HepG2 (cell line): ENCODE results near the gene SIVA1. TPM values are rescaled to one million over a fixed set of nuclear protein-coding genes. Genes with fewer than 3 reads are reported as not detected.
A peak's percentile ranks its signal among the peaks of the same experiment; 100 is the strongest.

Source experiments
- BHLHE40 ChIP-seq: IDR thresholded peaks from 2 replicates; pipeline ENCODE4 v1.6.1; 2011; ENCODE audit warnings: low read length, improper control_type of control experiment
- DPF2 ChIP-seq: sonication (generic); formaldehyde crosslinking; IDR thresholded peaks from 2 replicates; pipeline ENCODE4 v1.4.0; 2020; ENCODE audit warnings: mild to moderate bottlenecking, low read depth, missing genetic modification reagents, borderline replicate concordance
- HMGXB4 ChIP-seq, 2 experiments: sonication (generic) in 1 of 2; formaldehyde crosslinking in 1 of 2; IDR thresholded peaks; 2 replicates each; pipeline versions ENCODE4 v1.4.0 to v1.6.1; 2018 to 2020; ENCODE audit warnings: missing genetic modification reagents in 2 of 2, borderline replicate concordance in 1 of 2, low read depth in 1 of 2, mild to moderate bottlenecking in 1 of 2, missing biosample characterization in 1 of 2
- HNRNPH1 ChIP-seq: fragments of 200-400 bp; formaldehyde crosslinking; optimal IDR thresholded peaks from 2 replicates; pipeline ENCODE3; 2017; ENCODE audit warnings: mild to moderate bottlenecking, low read depth, low read length
- MLXIP ChIP-seq: sonication (generic); formaldehyde crosslinking; IDR thresholded peaks from 2 replicates; pipeline ENCODE4 v1.9.0; 2021; ENCODE audit warnings: missing genetic modification reagents, borderline replicate concordance
- NAIF1 ChIP-seq: sonication (generic); formaldehyde crosslinking; IDR thresholded peaks from 2 replicates; pipeline ENCODE4 v1.5.0; 2020; ENCODE audit warnings: mild to moderate bottlenecking, missing genetic modification reagents, borderline replicate concordance
- NKX3-1 ChIP-seq: sonication (generic); formaldehyde crosslinking; IDR thresholded peaks from 2 replicates; pipeline ENCODE4 v1.5.0; 2020; ENCODE audit warnings: missing genetic modification reagents
- SMAD3 ChIP-seq: sonication (generic); formaldehyde crosslinking; IDR thresholded peaks from 2 replicates; pipeline ENCODE4 v1.4.0; 2020; ENCODE audit warnings: missing genetic modification reagents
- ZNF10 ChIP-seq: sonication (generic); formaldehyde crosslinking; IDR thresholded peaks from 2 replicates; pipeline ENCODE4 v1.4.0; 2020; ENCODE audit warnings: mild to moderate bottlenecking, low read depth, missing genetic modification reagents, borderline replicate concordance
- ZNF180 ChIP-seq: sonication (generic); formaldehyde crosslinking; IDR thresholded peaks from 2 replicates; pipeline ENCODE4 v1.4.0; 2020; ENCODE audit warnings: low read depth, missing genetic modification reagents, borderline replicate concordance
- ZNF556 ChIP-seq: sonication (generic); formaldehyde crosslinking; IDR thresholded peaks from 2 replicates; pipeline ENCODE4 v1.4.0; 2020; ENCODE audit warnings: mild to moderate bottlenecking, missing genetic modification reagents, borderline replicate concordance
- polyA plus RNA-seq, 8 experiments: library from polyadenylated mRNA; depleted of rRNA in 3 of 8; stranded (reverse) in 7 of 8; unstranded in 1 of 8; fragments of >200 nt; fragmentation: Illumina TruSeq in 4 of 8; extraction: Trizol in 4 of 8; gene quantifications; 2 replicates each; pipeline versions ENCODE4 v1.2.1 to v1.2.3, GENCODE V29; 2011 to 2016; ENCODE audit warnings: low read depth in 4 of 8, missing spikeins in 1 of 8, mixed read lengths in 1 of 8; ENCODE audit not compliant: insufficient read depth in 1 of 8
- total RNA-seq, 5 experiments: library from RNA; depleted of rRNA; stranded (reverse); fragments of >200 nt; fragmentation: Illumina TruSeq; extraction: Trizol; gene quantifications; 2 replicates each; pipeline ENCODE4 v1.2.3, GENCODE V29; 2016; ENCODE audit warnings: low read depth in 1 of 5
- TF ChIP-seq, protein P1 (sequence below): sonication (generic); formaldehyde crosslinking; IDR thresholded peaks from 2 replicates; pipeline ENCODE4 v1.8.1; 2022; ENCODE audit warnings: low read depth, mild to moderate bottlenecking, missing genetic modification reagents
- TF ChIP-seq, protein P2 (sequence below): IDR thresholded peaks from 2 replicates; pipeline ENCODE4 v1.6.1; 2016; ENCODE audit warnings: low read depth, borderline replicate concordance
- TF ChIP-seq, protein P3 (sequence below): sonication (generic); formaldehyde crosslinking; IDR thresholded peaks from 2 replicates; pipeline ENCODE4 v1.9.0; 2021; ENCODE audit warnings: missing genetic modification reagents, borderline replicate concordance
- TF ChIP-seq, protein P4 (sequence below): sonication (generic); formaldehyde crosslinking; IDR thresholded peaks from 2 replicates; pipeline ENCODE4 v1.5.0; 2020; ENCODE audit warnings: mild to moderate bottlenecking, missing genetic modification reagents, moderate library complexity

Gene SIVA1
- total and polyA plus RNA-seq, 2 of the 13 experiments (the other 11 are each of a cell fraction or from before 2014, with no cell fraction given): 123 to 186 TPM

- TF ChIP-seq, protein P1, sequence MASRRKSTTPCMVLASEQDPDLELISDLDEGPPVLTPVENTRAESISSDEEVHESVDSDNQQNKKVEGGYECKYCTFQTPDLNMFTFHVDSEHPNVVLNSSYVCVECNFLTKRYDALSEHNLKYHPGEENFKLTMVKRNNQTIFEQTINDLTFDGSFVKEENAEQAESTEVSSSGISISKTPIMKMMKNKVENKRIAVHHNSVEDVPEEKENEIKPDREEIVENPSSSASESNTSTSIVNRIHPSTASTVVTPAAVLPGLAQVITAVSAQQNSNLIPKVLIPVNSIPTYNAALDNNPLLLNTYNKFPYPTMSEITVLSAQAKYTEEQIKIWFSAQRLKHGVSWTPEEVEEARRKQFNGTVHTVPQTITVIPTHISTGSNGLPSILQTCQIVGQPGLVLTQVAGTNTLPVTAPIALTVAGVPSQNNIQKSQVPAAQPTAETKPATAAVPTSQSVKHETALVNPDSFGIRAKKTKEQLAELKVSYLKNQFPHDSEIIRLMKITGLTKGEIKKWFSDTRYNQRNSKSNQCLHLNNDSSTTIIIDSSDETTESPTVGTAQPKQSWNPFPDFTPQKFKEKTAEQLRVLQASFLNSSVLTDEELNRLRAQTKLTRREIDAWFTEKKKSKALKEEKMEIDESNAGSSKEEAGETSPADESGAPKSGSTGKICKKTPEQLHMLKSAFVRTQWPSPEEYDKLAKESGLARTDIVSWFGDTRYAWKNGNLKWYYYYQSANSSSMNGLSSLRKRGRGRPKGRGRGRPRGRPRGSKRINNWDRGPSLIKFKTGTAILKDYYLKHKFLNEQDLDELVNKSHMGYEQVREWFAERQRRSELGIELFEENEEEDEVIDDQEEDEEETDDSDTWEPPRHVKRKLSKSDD (CRISPR knock-in tag): 0 out of 2 replicates have a peak, but pooled peaks have one; percentile 49
- TF ChIP-seq, protein P2, sequence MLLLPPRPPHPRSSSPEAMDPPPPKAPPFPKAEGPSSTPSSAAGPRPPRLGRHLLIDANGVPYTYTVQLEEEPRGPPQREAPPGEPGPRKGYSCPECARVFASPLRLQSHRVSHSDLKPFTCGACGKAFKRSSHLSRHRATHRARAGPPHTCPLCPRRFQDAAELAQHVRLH (CRISPR knock-in tag): no peak
- no peak for TF ChIP-seq MLXIP
- TF ChIP-seq NKX3-1: no peak
- TF ChIP-seq ZNF180 (CRISPR knock-in tag): no peak
- TF ChIP-seq, protein P3, sequence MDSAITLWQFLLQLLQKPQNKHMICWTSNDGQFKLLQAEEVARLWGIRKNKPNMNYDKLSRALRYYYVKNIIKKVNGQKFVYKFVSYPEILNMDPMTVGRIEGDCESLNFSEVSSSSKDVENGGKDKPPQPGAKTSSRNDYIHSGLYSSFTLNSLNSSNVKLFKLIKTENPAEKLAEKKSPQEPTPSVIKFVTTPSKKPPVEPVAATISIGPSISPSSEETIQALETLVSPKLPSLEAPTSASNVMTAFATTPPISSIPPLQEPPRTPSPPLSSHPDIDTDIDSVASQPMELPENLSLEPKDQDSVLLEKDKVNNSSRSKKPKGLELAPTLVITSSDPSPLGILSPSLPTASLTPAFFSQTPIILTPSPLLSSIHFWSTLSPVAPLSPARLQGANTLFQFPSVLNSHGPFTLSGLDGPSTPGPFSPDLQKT (CRISPR knock-in tag): no peak
- peak; percentile 66; the same call in 1 of the 2 replicates for TF ChIP-seq DPF2
- TF ChIP-seq, protein P4, sequence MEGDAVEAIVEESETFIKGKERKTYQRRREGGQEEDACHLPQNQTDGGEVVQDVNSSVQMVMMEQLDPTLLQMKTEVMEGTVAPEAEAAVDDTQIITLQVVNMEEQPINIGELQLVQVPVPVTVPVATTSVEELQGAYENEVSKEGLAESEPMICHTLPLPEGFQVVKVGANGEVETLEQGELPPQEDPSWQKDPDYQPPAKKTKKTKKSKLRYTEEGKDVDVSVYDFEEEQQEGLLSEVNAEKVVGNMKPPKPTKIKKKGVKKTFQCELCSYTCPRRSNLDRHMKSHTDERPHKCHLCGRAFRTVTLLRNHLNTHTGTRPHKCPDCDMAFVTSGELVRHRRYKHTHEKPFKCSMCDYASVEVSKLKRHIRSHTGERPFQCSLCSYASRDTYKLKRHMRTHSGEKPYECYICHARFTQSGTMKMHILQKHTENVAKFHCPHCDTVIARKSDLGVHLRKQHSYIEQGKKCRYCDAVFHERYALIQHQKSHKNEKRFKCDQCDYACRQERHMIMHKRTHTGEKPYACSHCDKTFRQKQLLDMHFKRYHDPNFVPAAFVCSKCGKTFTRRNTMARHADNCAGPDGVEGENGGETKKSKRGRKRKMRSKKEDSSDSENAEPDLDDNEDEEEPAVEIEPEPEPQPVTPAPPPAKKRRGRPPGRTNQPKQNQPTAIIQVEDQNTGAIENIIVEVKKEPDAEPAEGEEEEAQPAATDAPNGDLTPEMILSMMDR (CRISPR knock-in tag): peak; percentile 77
- TF ChIP-seq HNRNPH1: peak; percentile 44
- TF ChIP-seq SMAD3: 0 out of 2 replicates have a peak, but pooled peaks have one; percentile 42
- TF ChIP-seq BHLHE40: peak; percentile 44; the same call in 1 of the 2 replicates
- TF ChIP-seq HMGXB4 (CRISPR knock-in tag; IDR thresholded peaks at IDR 0.05; ENCODE audit: borderline replicate concordance in 1 of 2, low read depth in 1 of 2): peak; percentile 49 to 55; a peak in 2 of 4 replicates
- TF ChIP-seq ZNF10: no peak
- peak; percentile 81 for TF ChIP-seq ZNF556 (CRISPR knock-in tag)
- TF ChIP-seq NAIF1 (CRISPR knock-in tag): no peak
Observed at GRCh38 chr14:104749111-104749649, 3.8 kb upstream of the SIVA1 start (continued).
